Ovary (tissue), 3 donors: ENCODE measurements around the gene EXOC3.

ENCODE experiments used
- CTCF ChIP-seq, 3 donors: fragments of 450-650 bp in 2 of 3; fragments of 200-600 bp in 1 of 3; IDR thresholded peaks; one replicate each; pipeline versions ENCODE4 v1.5.1 to v1.8.0; 2016 to 2022; ENCODE audit warnings: antibody characterized with exemption in 3 of 3, mild to moderate bottlenecking in 1 of 3
- EP300 ChIP-seq: sonication (generic); formaldehyde crosslinking; IDR thresholded peaks from one replicate; pipeline ENCODE4 v1.6.1; 2017; ENCODE audit warnings: antibody characterized with exemption
- POLR2A ChIP-seq: fragments of 450-650 bp; IDR thresholded peaks from one replicate; pipeline ENCODE4 v1.6.1; 2017; ENCODE audit warnings: antibody characterized with exemption, mild to moderate bottlenecking, moderate library complexity
- donor health status: DM: no; HTN: no; CAD: no.

GRCh38 chr5:433836-434235 lies 9.1 kb upstream of the EXOC3 start:
- TF ChIP-seq CTCF (IDR thresholded peaks at IDR 0.05) (no peak), EP300 (no peak), POLR2A (no peak)
